IMR-90 (cell line): Measurements from ENCODE around the gene NIPBL. TPM values are rescaled to one million over a fixed set of nuclear protein-coding genes. Genes with fewer than 3 reads are reported as not detected.

Experiments used
- ATAC-seq: fragments of 200-7000 bp; cut with Tn5 transposase; 2 replicates; pipeline ENCODE4 v1.9.1; 2020; ENCODE audit warnings: low read depth, mild to moderate bottlenecking, moderate library complexity
- BruUV-seq: library from RNA; stranded (reverse); fragments of 400-500 nt; replicated peaks from 2 replicates; lab custom pipeline; 2021; lab: Mats Ljungman, UMichigan
- CTCF ChIA-PET: fragments of 300-600 bp; formaldehyde crosslinking; extraction: SDS; loops from one replicate; lab custom pipeline; 2021; ENCODE audit warnings: antibody characterized with exemption; lab: Yijun Ruan, JAX
- POLR2A ChIA-PET: fragments of 300-600 bp; sonication (Branson Sonifier 250); formaldehyde crosslinking; loops from one replicate; lab custom pipeline; 2022; ENCODE audit warnings: antibody characterized with exemption; ENCODE audit not compliant: unreplicated experiment; lab: Charles Lee
- DNase-seq: peaks from one replicate; pipeline ENCODE4 v3.0.0; 2013
- H2AFZ ChIP-seq: replicated peaks from 2 replicates; pipeline ENCODE3; 2013; ENCODE audit warnings: low read length, mild to moderate bottlenecking; ENCODE audit not compliant: poor library complexity
- H2AK5ac ChIP-seq: 2 replicates; pipeline ENCODE4 v1.6.1; 2013; ENCODE audit warnings: low read depth, low read length, inconsistent platforms
- H2AK9ac ChIP-seq: replicated peaks from 2 replicates; pipeline ENCODE3; 2013; ENCODE audit warnings: mild to moderate bottlenecking, low read depth, low read length, moderate library complexity; ENCODE audit not compliant: poor library complexity
- H2BK120ac ChIP-seq: 2 replicates; pipeline ENCODE4 v1.6.1; 2013; ENCODE audit warnings: low read depth, low read length, inconsistent platforms
- H2BK15ac ChIP-seq: 3 replicates; pipeline ENCODE4 v1.6.1; 2013; ENCODE audit warnings: low read depth, low read length, inconsistent platforms
- H2BK20ac ChIP-seq: 2 replicates; pipeline ENCODE4 v1.6.1; 2013; ENCODE audit warnings: low read depth, mild to moderate bottlenecking, inconsistent platforms, low read length, moderate library complexity
- H2BK5ac ChIP-seq: 2 replicates; pipeline ENCODE4 v1.6.1; 2013; ENCODE audit warnings: mild to moderate bottlenecking, low read depth, low read length, inconsistent platforms; ENCODE audit not compliant: poor library complexity, severe bottlenecking
- H3K14ac ChIP-seq: replicated peaks from 2 replicates; pipeline ENCODE4 v1.6.1; 2013; ENCODE audit warnings: low read depth, low read length, inconsistent platforms
- H3K18ac ChIP-seq: 2 replicates; pipeline ENCODE4 v1.6.1; 2013; ENCODE audit warnings: low read depth, low read length, control low read depth
- H3K23ac ChIP-seq: 2 replicates; pipeline ENCODE4 v1.6.1; 2013; ENCODE audit warnings: low read depth, low read length, inconsistent platforms
- H3K27ac ChIP-seq: 2 replicates; pipeline ENCODE4 v1.5.1; 2013; ENCODE audit warnings: mild to moderate bottlenecking, control low read depth, low read length; ENCODE audit not compliant: insufficient read depth
- H3K27me3 ChIP-seq: 2 replicates; pipeline ENCODE4 v1.6.1; 2013; ENCODE audit warnings: low read length; ENCODE audit not compliant: control insufficient read depth, insufficient read depth
- H3K36me3 ChIP-seq: 2 replicates; pipeline ENCODE4 v1.6.1; 2013; ENCODE audit warnings: low read length, mixed read lengths; ENCODE audit not compliant: control insufficient read depth, insufficient read depth
- H3K4ac ChIP-seq: 2 replicates; pipeline ENCODE4 v1.6.1; 2013; ENCODE audit warnings: low read depth, low read length, inconsistent platforms
- H3K4me1 ChIP-seq: 2 replicates; pipeline ENCODE4 v1.6.1; 2013; ENCODE audit warnings: low read length, mixed read lengths; ENCODE audit not compliant: control insufficient read depth, insufficient read depth
- H3K4me2 ChIP-seq: 2 replicates; pipeline ENCODE4 v1.6.1; 2013; ENCODE audit warnings: low read depth, mild to moderate bottlenecking, control low read depth, low read length, moderate library complexity
- H3K4me3 ChIP-seq: 2 replicates; pipeline ENCODE4 v1.5.1; 2013; ENCODE audit warnings: low read depth, mild to moderate bottlenecking, control low read depth, low read length, moderate library complexity; ENCODE audit not compliant: insufficient read depth
- H3K56ac ChIP-seq: 2 replicates; pipeline ENCODE4 v1.6.1; 2013; ENCODE audit warnings: low read length, inconsistent platforms; ENCODE audit not compliant: insufficient read depth; ENCODE audit errors: extremely low read depth
- H3K79me1 ChIP-seq, 2 experiments: 2 replicates each; pipeline ENCODE4 v1.6.1; 2013; ENCODE audit warnings: low read length in 2 of 2, inconsistent platforms in 1 of 2, low read depth in 1 of 2
- H3K9ac ChIP-seq: 2 replicates; pipeline ENCODE4 v1.6.1; 2013; ENCODE audit warnings: low read depth, low read length, control low read depth
- H3K9me1 ChIP-seq: 2 replicates; pipeline ENCODE4 v1.6.1; 2013; ENCODE audit warnings: low read length, inconsistent platforms; ENCODE audit not compliant: insufficient read depth
- H3K9me3 ChIP-seq: 2 replicates; pipeline ENCODE4 v1.6.1; 2013; ENCODE audit warnings: low read length; ENCODE audit not compliant: control insufficient read depth, insufficient read depth
- H4K20me1 ChIP-seq: 2 replicates; pipeline ENCODE4 v1.6.1; 2013; ENCODE audit warnings: low read length, inconsistent platforms; ENCODE audit not compliant: insufficient read depth
- H4K5ac ChIP-seq: 2 replicates; pipeline ENCODE4 v1.6.1; 2013; ENCODE audit warnings: mild to moderate bottlenecking, low read depth, low read length, control low read depth
- H4K8ac ChIP-seq, 2 experiments: 2 replicates each; pipeline ENCODE4 v1.6.1; 2013; ENCODE audit warnings: low read depth in 2 of 2, low read length in 2 of 2, control low read depth in 1 of 2, inconsistent platforms in 1 of 2
- H4K91ac ChIP-seq: 2 replicates; pipeline ENCODE4 v1.6.1; 2013; ENCODE audit warnings: low read depth, low read length, inconsistent platforms; ENCODE audit not compliant: insufficient read depth
- BHLHE40 ChIP-seq: fragments of 150-350 bp; IDR thresholded peaks from 2 replicates; pipeline ENCODE4 v1.6.1; 2016; ENCODE audit warnings: mild to moderate bottlenecking, low read depth, low read length
- CEBPB ChIP-seq: IDR thresholded peaks from 2 replicates; pipeline ENCODE4 v1.6.1; 2012; ENCODE audit warnings: low read depth, low read length, improper control_type of control experiment
- CHD1 ChIP-seq: IDR thresholded peaks from 2 replicates; pipeline ENCODE4 v1.6.1; 2012; ENCODE audit warnings: low read depth, low read length, improper control_type of control experiment
- CTCF ChIP-seq: conservative IDR thresholded peaks from 2 replicates; pipeline ENCODE4 v1.5.1; 2012; ENCODE audit warnings: mild to moderate bottlenecking, low read depth, low read length, improper control_type of control experiment
- FOS ChIP-seq: fragments of 150-350 bp; IDR thresholded peaks from 2 replicates; pipeline ENCODE4 v1.6.1; 2016; ENCODE audit warnings: low read depth, low read length
- MAFK ChIP-seq: IDR thresholded peaks from 2 replicates; pipeline ENCODE4 v1.6.1; 2012; ENCODE audit warnings: low read depth, low read length, improper control_type of control experiment
- MAZ ChIP-seq: IDR thresholded peaks from 2 replicates; pipeline ENCODE4 v1.6.1; 2012; ENCODE audit warnings: low read depth, mild to moderate bottlenecking, low read length, improper control_type of control experiment, moderate library complexity, borderline replicate concordance
- MXI1 ChIP-seq: IDR thresholded peaks from 2 replicates; pipeline ENCODE4 v1.6.1; 2012; ENCODE audit warnings: low read depth, mild to moderate bottlenecking, low read length, moderate library complexity, borderline replicate concordance
- NFE2L2 ChIP-seq: fragments of 150-350 bp; IDR thresholded peaks from 2 replicates; pipeline ENCODE4 v1.6.1; 2016; ENCODE audit warnings: low read depth, mild to moderate bottlenecking, low read length
- POLR2A ChIP-seq: IDR thresholded peaks from 2 replicates; pipeline ENCODE4 v1.6.1; 2012; ENCODE audit warnings: mild to moderate bottlenecking, low read depth, low read length
- RAD21 ChIP-seq: IDR thresholded peaks from 2 replicates; pipeline ENCODE4 v1.6.1; 2012; ENCODE audit warnings: low read length, improper control_type of control experiment
- RCOR1 ChIP-seq: IDR thresholded peaks from 2 replicates; pipeline ENCODE4 v1.6.1; 2012; ENCODE audit warnings: mild to moderate bottlenecking, low read length, improper control_type of control experiment; ENCODE audit not compliant: insufficient replicate concordance
- RFX5 ChIP-seq: IDR thresholded peaks from 2 replicates; pipeline ENCODE4 v1.8.0; 2012; ENCODE audit warnings: low read depth, mild to moderate bottlenecking, low read length, moderate library complexity
- SMC3 ChIP-seq: fragments of 150-350 bp; IDR thresholded peaks from 2 replicates; pipeline ENCODE4 v1.6.1; 2016; ENCODE audit warnings: low read depth, mild to moderate bottlenecking, antibody characterized with exemption, low read length, moderate library complexity
- USF2 ChIP-seq: fragments of 150-350 bp; IDR thresholded peaks from 2 replicates; pipeline ENCODE4 v1.6.1; 2017; ENCODE audit warnings: mild to moderate bottlenecking, antibody characterized with exemption, low read length, low read depth
- dilution Hi-C: fragments of 300-500 bp; cut with HindIII; formaldehyde crosslinking; loops from one replicate; pipeline ENCODE4 v1.14.3; 2018; ENCODE audit warnings: low sequenced_read_pairs; ENCODE audit not compliant: unreplicated experiment
- in situ Hi-C: fragments of 300-500 bp; cut with MboI; formaldehyde crosslinking; loops from 3 replicates; pipeline ENCODE4 v1.14.3; 2019; ENCODE audit warnings: low sequenced_read_pairs, inconsistent platforms, mixed read lengths
- intact Hi-C: fragments of 100-400 bp; cut with micrococcal nuclease; formaldehyde crosslinking; loops from 2 replicates; pipeline ENCODE4 v1.10.0; 2022
- polyA plus RNA-seq, 3 experiments: library from polyadenylated mRNA; depleted of rRNA; stranded (reverse); fragments of >200 nt; gene quantifications; 2 replicates each; pipeline ENCODE4 v1.2.3, GENCODE V29; 2012; ENCODE audit warnings: low replicate concordance in 1 of 3
- total RNA-seq: library from RNA; depleted of rRNA; stranded (reverse); fragments of >200 nt; gene quantifications from 2 replicates; pipeline ENCODE4 v1.2.3, GENCODE V29; 2012

Gene NIPBL
- total and polyA plus RNA-seq, 2 of the 4 experiments (the other 2 are of a cell fraction) = 8.4 to 46.4 TPM

GRCh38 chr5:36919650-36920049, 43.1 kb downstream of the NIPBL start:
- Histone ChIP-seq H4K20me1 (peaks cover 41% of the 10 kb centered on the region), H3K9ac (no peak overlapping the region), H3K27me3 (no peaks in the 10 kb centered on the region), H2AFZ (no peak overlapping the region), H3K14ac (no peak overlapping the region), H2AK5ac (no peak overlapping the region), H2AK9ac (no peak overlapping the region), H3K4me2 (no peak overlapping the region), H3K56ac (no peak overlapping the region), H3K18ac (no peak overlapping the region), H2BK120ac (no peak overlapping the region), H3K79me1 (peaks cover 0 to 17% of the 10 kb centered on the region in 2 experiments), H3K27ac (no peak overlapping the region), H4K91ac (no peak overlapping the region), H3K4ac (no peak overlapping the region), H2BK5ac (no peak overlapping the region), H2BK20ac (no peak overlapping the region), H3K4me3 (no peak overlapping the region), H4K8ac (no peak overlapping the region), H3K23ac (no peak overlapping the region), H2BK15ac (no peak overlapping the region), H3K9me1 (no peaks in the 10 kb centered on the region), H3K36me3 (no peaks in the 10 kb centered on the region), H4K5ac (no peak overlapping the region), H3K4me1 (no peaks in the 10 kb centered on the region), H3K9me3 (no peaks in the 10 kb centered on the region)
- no peak for ATAC-seq
- DNase-seq = no peak
- ChIA-PET POLR2A (no interaction called here), CTCF (no interaction called here)
- BruUV-seq = no TSS peak
- dilution Hi-C loops (no loop called here), intact Hi-C loops (no loop called here), in situ Hi-C loops (no loop called here)
- TF ChIP-seq CEBPB = no peak
- TF ChIP-seq BHLHE40 = no peak
- no peak for TF ChIP-seq USF2
- TF ChIP-seq SMC3 = no peak
- TF ChIP-seq MAZ = no peak
- TF ChIP-seq POLR2A = no peak
- no peak for TF ChIP-seq RAD21
- TF ChIP-seq RCOR1 = no peak
- TF ChIP-seq MAFK = no peak
- TF ChIP-seq NFE2L2 = no peak
- TF ChIP-seq MXI1 = no peak
- no peak for TF ChIP-seq FOS
- TF ChIP-seq RFX5 = no peak
- TF ChIP-seq CHD1 = no peak
- TF ChIP-seq CTCF = no peak
